CD8-positive, alpha-beta memory T cell (primary cell): ENCODE results near the gene GPBP1L1. TPM values are rescaled to one million over a fixed set of nuclear protein-coding genes. Genes with fewer than 3 reads are reported as not detected.
"Not testable (repeated sequence)": the region's sequence is repeated elsewhere in the genome, so short reads cannot be mapped to it uniquely, and the experiment has no call there.

Experiments
- CTCF ChIA-PET: fragments of 350-600 bp; sonication (Branson Sonifier 250); formaldehyde crosslinking; loops from one replicate; lab custom pipeline; 2021; ENCODE audit warnings: antibody characterized with exemption; lab: Charles Lee
- POLR2A ChIA-PET: fragments of 350-600 bp; sonication (Branson Sonifier 250); formaldehyde crosslinking; loops from one replicate; lab custom pipeline; 2021; ENCODE audit warnings: antibody characterized with exemption; lab: Charles Lee
- DNase-seq, 5 donors: peaks; one replicate each; pipeline versions ENCODE4 v3.0.0 to v3.0.0-alpha.2; 2020 to 2022; ENCODE audit warnings: mixed read lengths in 1 of 5
- H3K27ac ChIP-seq: one replicate; pipeline ENCODE4 v1.7.0; 2013; ENCODE audit warnings: low read depth, mild to moderate bottlenecking, low read length, moderate library complexity
- H3K27me3 ChIP-seq: 2 replicates; pipeline ENCODE4 v1.7.0; 2013; ENCODE audit warnings: low read length, mild to moderate bottlenecking; ENCODE audit not compliant: insufficient read depth, poor library complexity, severe bottlenecking
- H3K36me3 ChIP-seq: 2 replicates; pipeline ENCODE4 v1.7.0; 2013; ENCODE audit warnings: mild to moderate bottlenecking, low read length, moderate library complexity; ENCODE audit not compliant: insufficient read depth
- H3K4me1 ChIP-seq: 2 replicates; pipeline ENCODE4 v1.7.0; 2013; ENCODE audit warnings: mild to moderate bottlenecking, low read length, moderate library complexity; ENCODE audit not compliant: insufficient read depth
- H3K4me3 ChIP-seq: 2 replicates; pipeline ENCODE4 v1.7.0; 2013; ENCODE audit warnings: mild to moderate bottlenecking, low read length
- H3K9me3 ChIP-seq: 2 replicates; pipeline ENCODE4 v1.7.0; 2013; ENCODE audit warnings: mild to moderate bottlenecking, low read length
- H3K27ac Mint-ChIP-seq, 8 donors: one replicate each; pipeline ENCODE4 v1.8.0; 2020 to 2021; ENCODE audit warnings: mixed read lengths in 8 of 8, mild to moderate bottlenecking in 6 of 8, inconsistent platforms in 3 of 8, moderate library complexity in 3 of 8
- H3K27me3 Mint-ChIP-seq, 2 donors: one replicate each; pipeline ENCODE4 v1.8.0; 2020 to 2021; ENCODE audit warnings: mixed read lengths in 2 of 2, mild to moderate bottlenecking in 1 of 2, moderate library complexity in 1 of 2
- H3K36me3 Mint-ChIP-seq, 3 donors: one replicate each; pipeline ENCODE4 v1.8.0; 2020 to 2021; ENCODE audit warnings: mixed read lengths in 3 of 3, inconsistent platforms in 1 of 3, mild to moderate bottlenecking in 1 of 3
- H3K4me1 Mint-ChIP-seq, 3 donors: one replicate each; pipeline ENCODE4 v1.8.0; 2020 to 2021; ENCODE audit warnings: mixed read lengths in 3 of 3, inconsistent platforms in 1 of 3, mild to moderate bottlenecking in 1 of 3
- H3K4me3 Mint-ChIP-seq, 7 donors: one replicate each; pipeline ENCODE4 v1.8.0; 2020 to 2021; ENCODE audit warnings: mixed read lengths in 7 of 7, mild to moderate bottlenecking in 6 of 7, moderate library complexity in 4 of 7, inconsistent platforms in 2 of 7
- H3K9me3 Mint-ChIP-seq, 5 donors: one replicate each; pipeline ENCODE4 v1.8.0; 2020 to 2022; ENCODE audit warnings: mixed read lengths in 5 of 5, mild to moderate bottlenecking in 3 of 5, moderate library complexity in 2 of 5, inconsistent platforms in 1 of 5
- polyA plus RNA-seq: library from polyadenylated mRNA; unstranded; fragments of 300-500 nt; fragmentation: Illumina TruSeq; gene quantifications from one replicate; pipeline ENCODE4 v1.2.3, GENCODE V29; 2021
- total RNA-seq, 2 experiments: library from RNA; stranded (reverse); gene quantifications; one replicate each; pipeline ENCODE4 v1.2.3, GENCODE V29; 2021

Gene GPBP1L1, protein sequence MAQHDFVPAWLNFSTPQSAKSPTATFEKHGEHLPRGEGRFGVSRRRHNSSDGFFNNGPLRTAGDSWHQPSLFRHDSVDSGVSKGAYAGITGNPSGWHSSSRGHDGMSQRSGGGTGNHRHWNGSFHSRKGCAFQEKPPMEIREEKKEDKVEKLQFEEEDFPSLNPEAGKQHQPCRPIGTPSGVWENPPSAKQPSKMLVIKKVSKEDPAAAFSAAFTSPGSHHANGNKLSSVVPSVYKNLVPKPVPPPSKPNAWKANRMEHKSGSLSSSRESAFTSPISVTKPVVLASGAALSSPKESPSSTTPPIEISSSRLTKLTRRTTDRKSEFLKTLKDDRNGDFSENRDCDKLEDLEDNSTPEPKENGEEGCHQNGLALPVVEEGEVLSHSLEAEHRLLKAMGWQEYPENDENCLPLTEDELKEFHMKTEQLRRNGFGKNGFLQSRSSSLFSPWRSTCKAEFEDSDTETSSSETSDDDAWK
- total RNA-seq (100 to 1,000 TPM; 102 to 107 TPM), polyA plus RNA-seq (90.3 TPM)

DNA sequence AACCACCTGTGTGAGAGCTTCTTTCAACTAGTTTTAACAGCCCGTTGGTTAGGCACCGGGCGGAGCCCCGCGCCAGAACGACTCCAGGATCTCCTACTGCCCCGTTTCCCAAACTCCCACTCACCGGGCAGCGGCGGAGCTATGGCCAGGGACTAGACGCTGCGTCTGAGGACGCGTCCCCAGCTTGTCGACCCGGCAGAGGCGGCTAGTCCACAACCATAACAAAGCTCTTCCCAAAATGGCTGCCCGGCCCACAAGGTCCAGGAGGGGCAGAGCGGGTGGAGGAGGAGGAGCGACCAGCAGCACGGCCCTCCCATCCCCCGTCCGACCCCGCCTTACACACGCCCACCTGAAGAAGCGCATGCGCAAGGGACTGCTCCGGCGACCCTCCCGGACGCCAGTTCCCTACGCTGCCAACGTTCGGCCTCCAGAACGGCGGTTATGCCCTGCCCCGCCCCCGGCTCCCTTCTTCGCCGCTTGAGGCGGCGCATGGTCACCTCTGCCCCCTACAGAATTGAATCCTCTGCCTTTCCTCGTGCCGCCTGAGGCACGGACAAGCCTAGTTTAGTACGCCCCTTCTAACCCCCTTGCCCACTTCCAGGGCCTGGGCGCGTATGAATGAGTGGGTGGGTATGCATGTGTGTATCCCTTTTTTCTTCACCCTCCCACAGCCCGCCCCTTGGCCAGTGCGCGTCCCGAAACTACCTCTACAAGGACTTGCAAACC is at the start of gene GPBP1L1:
TSS of gene GPBP1L1 (minus strand) at position 246 of the 726 bp plus-strand sequence. CDS start 27,446 bp downstream, outside the sequence.
- POLR2A ChIA-PET: interaction anchor here (0.5 to 1.7 kb wide), 13 partner anchors 8 to 965 kb away, joined by 3 to 11 read pairs (median 4); partner anchors contain the start of genes EIF2B3, IPP, MUTYH and NASP
- Histone ChIP-seq H3K27ac (peak within 1 kb of the TSS; percentile 94), H3K27me3 (no peaks in the 10 kb centered on the region), H3K9me3 (no peaks in the 10 kb centered on the region), H3K4me1 (peaks cover 55% of the 10 kb centered on the region), H3K4me3 (peak within 1 kb of the TSS; percentile 85), H3K36me3 (no peaks in the 10 kb centered on the region)
- peaks cover 48 to 74% (median 62%) of the 10 kb centered on the region in 3 donors for H3K4me1 Mint-ChIP-seq
- peaks cover 0 to 41% (median 3%) of the 10 kb centered on the region in 3 donors for H3K36me3 Mint-ChIP-seq
- H3K4me3 Mint-ChIP-seq: peak within 1 kb of the TSS; percentile 98 to 100 (median 100)
- H3K9me3 Mint-ChIP-seq: no peaks in the 10 kb centered on the region
- peak within 1 kb of the TSS; percentile 98 to 100 (median 99) for H3K27ac Mint-ChIP-seq
- peaks cover 0 to 7% of the 10 kb centered on the region in 2 donors for H3K27me3 Mint-ChIP-seq
- DNase-seq: peak; percentile 95 to 98 (median 97)
- CTCF ChIA-PET: interaction anchor here (1.0 to 1.4 kb wide), 4 partner anchors 8 to 674 kb away, joined by 3 read pairs; partner anchors contain the start of gene UROD

DNA sequence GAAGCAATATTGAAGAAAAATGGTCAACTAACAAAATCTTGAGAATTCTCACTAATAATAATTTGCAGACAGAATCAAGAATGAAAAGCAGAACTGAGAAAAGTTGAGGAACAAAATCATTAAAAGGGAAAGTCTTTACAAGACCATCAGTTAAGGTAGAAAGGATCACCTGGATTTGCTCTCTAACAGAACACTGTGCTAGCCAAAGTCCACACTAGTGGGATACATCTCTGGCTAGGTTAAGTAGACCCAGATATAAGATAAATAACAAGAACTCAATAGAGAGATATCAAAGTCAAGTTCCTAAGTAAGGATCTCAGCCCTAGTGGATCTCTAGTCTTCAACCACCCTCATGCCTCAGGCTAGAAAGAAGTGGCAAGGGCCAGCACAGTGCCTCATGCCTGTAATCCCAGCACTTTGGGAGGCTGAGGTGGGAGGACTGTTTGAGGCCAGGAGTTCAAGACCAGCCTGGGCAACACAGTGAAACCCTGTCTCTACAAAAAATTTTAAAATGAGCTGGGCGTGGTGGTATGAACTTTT is 44.5 kb upstream of the GPBP1L1 start:
- Mint-ChIP-seq H3K27me3 (no peaks in the 10 kb centered on the region), H3K9me3 (no peaks in the 10 kb centered on the region), H3K4me3 (no peak overlapping the region), H3K4me1 (peaks cover 11 to 14% (median 11%) of the 10 kb centered on the region in 3 donors), H3K36me3 (peaks cover 0 to 30% (median 3%) of the 10 kb centered on the region in 3 donors), H3K27ac (peak overlapping the region in 2 of 8 donors; percentile 8 to 64)
- Histone ChIP-seq H3K36me3 (no peaks in the 10 kb centered on the region), H3K4me3 (no peak overlapping the region), H3K4me1 (no peaks in the 10 kb centered on the region), H3K27ac (no peak overlapping the region), H3K9me3 (no peaks in the 10 kb centered on the region), H3K27me3 (no peaks in the 10 kb centered on the region)
- CTCF ChIA-PET: no interaction called here
- no peak for DNase-seq
- POLR2A ChIA-PET: no interaction called here

DNA sequence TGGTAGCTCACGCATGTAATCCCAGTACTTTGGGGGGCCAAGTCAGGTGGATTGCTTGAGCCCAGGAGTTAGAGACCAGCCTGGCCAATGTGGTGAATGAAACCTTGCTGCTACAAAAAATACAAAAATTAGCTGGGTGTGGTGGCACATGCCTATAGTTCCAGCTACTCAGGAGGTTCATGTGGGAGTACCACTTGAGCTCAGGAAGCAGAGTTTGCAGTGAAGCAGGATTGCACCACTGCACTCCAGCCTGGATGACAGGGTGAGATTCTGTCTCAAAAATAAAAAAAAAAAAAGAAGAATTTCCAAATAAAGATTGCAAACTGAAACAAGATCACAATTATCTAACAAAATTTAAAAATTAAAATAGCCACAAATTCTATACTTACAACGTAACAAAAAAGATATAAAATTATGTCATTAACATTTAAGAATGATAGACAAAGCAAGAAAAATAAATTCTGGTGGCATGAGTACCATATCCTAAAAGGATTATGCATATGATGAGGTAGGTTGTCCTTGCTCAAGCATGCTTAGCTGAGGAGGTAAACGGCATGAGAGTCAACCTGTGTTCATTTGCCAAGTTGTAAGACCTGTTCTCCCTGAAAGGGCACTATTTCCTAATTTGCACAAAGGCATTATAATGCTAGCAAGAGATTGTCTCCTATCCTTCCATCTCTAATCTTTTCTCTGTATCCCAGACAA is 43.9 kb upstream of the GPBP1L1 start:
- Mint-ChIP-seq H3K36me3 (peaks cover 0 to 30% (median 3%) of the 10 kb centered on the region in 3 donors), H3K27ac (peak overlapping the region in 2 of 8 donors; percentile 47 to 64), H3K4me1 (peaks cover 11 to 14% (median 11%) of the 10 kb centered on the region in 3 donors), H3K4me3 (no peak overlapping the region), H3K27me3 (no peaks in the 10 kb centered on the region), H3K9me3 (no peaks in the 10 kb centered on the region)
- no peaks in the 10 kb centered on the region for H3K36me3 ChIP-seq
- no peak for DNase-seq
- H3K4me3 ChIP-seq: no peak overlapping the region
- H3K27me3 ChIP-seq: no peaks in the 10 kb centered on the region
- ChIA-PET POLR2A (interaction anchor here (0.8 kb wide), 1 partner anchor 23 kb away, joined by 3 read pairs; no protein-coding TSS in a partner anchor), CTCF (interaction anchor here (1.0 kb wide), 1 partner anchor 427 kb away, joined by 3 read pairs; no protein-coding TSS in a partner anchor)
- no peaks in the 10 kb centered on the region for H3K9me3 ChIP-seq
- H3K27ac ChIP-seq: no peak overlapping the region
- no peaks in the 10 kb centered on the region for H3K4me1 ChIP-seq

DNA sequence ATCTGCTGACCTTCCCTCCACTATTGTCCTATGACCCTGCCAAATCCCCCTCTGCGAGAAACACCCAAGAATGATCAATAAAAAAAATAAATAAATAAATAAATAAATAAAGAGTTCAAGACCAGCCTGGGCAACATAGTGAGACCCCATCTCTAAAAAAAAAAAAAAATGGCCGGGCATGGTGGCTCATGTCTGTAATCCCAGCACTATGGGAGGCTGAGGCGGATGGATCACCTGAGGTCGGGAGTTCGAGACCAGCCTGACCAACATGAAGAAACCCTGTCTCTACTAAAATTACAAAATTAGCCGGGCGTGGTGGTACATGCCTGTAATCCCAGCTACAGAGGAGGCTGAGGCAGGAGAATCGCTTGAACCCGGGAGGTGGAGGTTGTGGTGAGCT is 39.7 kb upstream of the GPBP1L1 start:
- POLR2A ChIA-PET, H3K4me1 Mint-ChIP-seq, H3K27ac Mint-ChIP-seq: not testable (repeated sequence)

DNA sequence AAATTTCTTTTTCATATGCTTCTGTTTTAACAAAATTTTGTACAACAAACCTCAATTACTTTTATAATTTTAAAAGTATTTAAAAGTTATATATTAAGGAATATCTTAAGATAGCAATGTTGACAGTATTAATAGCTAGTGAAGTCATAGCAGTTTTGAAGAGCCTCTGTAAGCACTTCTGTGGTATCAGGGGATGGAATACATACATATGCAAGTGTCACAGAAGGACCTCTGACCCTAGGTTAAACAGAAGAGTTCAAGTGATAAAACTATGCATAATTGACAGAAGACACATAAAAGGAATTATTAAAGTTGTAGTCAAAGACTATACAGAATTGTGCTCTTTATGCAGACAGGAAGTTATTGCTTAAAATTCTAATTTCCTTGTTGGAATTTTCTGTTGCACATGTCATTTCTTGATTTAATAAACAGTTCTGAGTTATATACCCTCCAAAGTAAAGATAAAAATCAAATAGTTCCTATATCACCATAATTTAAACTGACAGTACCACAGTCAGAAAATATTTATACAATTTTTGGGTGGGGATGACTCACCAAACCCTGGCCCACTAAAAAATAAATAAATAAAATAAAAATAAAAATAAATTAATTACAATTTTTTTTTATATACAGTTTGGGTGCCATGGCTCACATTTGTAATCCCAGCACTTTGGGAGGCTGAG is 37.1 kb upstream of the GPBP1L1 start:
- ChIA-PET POLR2A (no interaction called here), CTCF (no interaction called here)
- Histone ChIP-seq H3K27ac (no peak overlapping the region), H3K9me3 (no peaks in the 10 kb centered on the region), H3K4me3 (no peak overlapping the region), H3K4me1 (no peaks in the 10 kb centered on the region), H3K27me3 (no peaks in the 10 kb centered on the region), H3K36me3 (peaks cover under 1% of the 10 kb centered on the region)
- Mint-ChIP-seq H3K4me1 (no peaks in the 10 kb centered on the region), H3K36me3 (peaks cover 0 to 36% (median 5%) of the 10 kb centered on the region in 3 donors), H3K27ac (no peak overlapping the region), H3K4me3 (no peak overlapping the region), H3K9me3 (no peaks in the 10 kb centered on the region), H3K27me3 (no peaks in the 10 kb centered on the region)
- no peak for DNase-seq

More for the DNA sequence above, 39.7 kb upstream of the GPBP1L1 start:
- H3K27ac ChIP-seq, H3K9me3 Mint-ChIP-seq, CTCF ChIA-PET, H3K4me3 ChIP-seq, H3K27me3 Mint-ChIP-seq, H3K4me3 Mint-ChIP-seq, H3K4me1 ChIP-seq, H3K9me3 ChIP-seq, H3K36me3 ChIP-seq, H3K27me3 ChIP-seq, DNase-seq: not testable (repeated sequence)
- H3K36me3 Mint-ChIP-seq: peaks cover 0 to 30% (median 3%) of the 10 kb centered on the region in 3 donors

DNA sequence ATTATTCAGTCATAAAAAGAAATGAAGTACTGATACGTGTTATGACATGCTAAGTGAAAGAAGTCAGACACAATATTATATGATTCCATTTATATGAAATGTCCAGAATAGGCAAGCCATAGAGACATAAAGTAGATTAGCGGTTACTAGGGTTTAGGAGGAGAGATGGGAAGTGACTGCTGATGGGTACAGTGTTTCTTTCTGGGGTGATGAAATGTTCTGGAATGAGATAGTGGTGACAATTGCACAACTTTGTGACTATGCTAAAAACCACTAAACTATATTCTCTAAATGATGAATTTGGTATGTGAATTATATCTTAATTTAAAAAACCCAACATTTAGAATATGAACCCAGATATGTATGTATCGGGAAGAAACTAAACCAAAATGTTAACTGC is 36.5 kb upstream of the GPBP1L1 start:
- no peak overlapping the region for H3K4me3 Mint-ChIP-seq
- H3K36me3 Mint-ChIP-seq: peaks cover 0 to 38% (median 5%) of the 10 kb centered on the region in 3 donors
- Histone ChIP-seq H3K4me1 (no peaks in the 10 kb centered on the region), H3K36me3 (peaks cover 3% of the 10 kb centered on the region), H3K4me3 (no peak overlapping the region), H3K27ac (no peak overlapping the region), H3K9me3 (no peaks in the 10 kb centered on the region), H3K27me3 (no peaks in the 10 kb centered on the region)
- POLR2A ChIA-PET: no interaction called here
- H3K27me3 Mint-ChIP-seq: no peaks in the 10 kb centered on the region
- H3K4me1 Mint-ChIP-seq: no peaks in the 10 kb centered on the region
- DNase-seq: no peak
- no peak overlapping the region for H3K27ac Mint-ChIP-seq
- CTCF ChIA-PET: no interaction called here
- H3K9me3 Mint-ChIP-seq: no peaks in the 10 kb centered on the region

DNA sequence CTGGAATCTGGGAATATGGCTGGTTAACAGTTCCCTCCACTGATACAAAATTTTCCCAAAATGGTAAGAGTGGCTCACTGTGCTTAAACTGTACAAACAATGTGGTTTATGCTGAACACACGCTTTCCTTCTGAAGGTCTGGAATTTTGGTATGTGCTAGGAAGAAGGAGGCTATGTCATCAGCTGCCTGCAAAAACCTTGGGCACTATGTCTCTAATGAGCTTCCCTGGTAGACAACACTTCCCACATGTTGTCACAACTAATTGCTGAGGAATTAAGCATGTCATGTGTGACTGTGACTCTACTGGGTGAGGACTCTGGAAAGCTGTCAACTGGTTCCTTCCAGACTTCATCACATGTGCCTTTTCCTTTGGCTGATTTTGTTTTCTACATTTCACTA is 34.9 kb upstream of the GPBP1L1 start:
- Histone ChIP-seq H3K4me3 (no peak overlapping the region), H3K27me3 (no peaks in the 10 kb centered on the region), H3K36me3 (peaks cover 3% of the 10 kb centered on the region), H3K9me3 (no peaks in the 10 kb centered on the region), H3K27ac (no peak overlapping the region), H3K4me1 (no peaks in the 10 kb centered on the region)
- ChIA-PET CTCF (no interaction called here), POLR2A (no interaction called here)
- Mint-ChIP-seq H3K4me1 (no peaks in the 10 kb centered on the region), H3K27me3 (no peaks in the 10 kb centered on the region), H3K4me3 (no peak overlapping the region), H3K36me3 (peaks cover 0 to 41% (median 5%) of the 10 kb centered on the region in 3 donors), H3K27ac (no peak overlapping the region), H3K9me3 (no peaks in the 10 kb centered on the region)
- no peak for DNase-seq
